K562 (cell line): ENCODE data around the gene STK11. TPM values are rescaled to one million over a fixed set of nuclear protein-coding genes. Genes with fewer than 3 reads are reported as not detected.

ENCODE experiments used
- ATAC-seq: fragments of 200-7000 bp; cut with Tn5 transposase; 3 replicates; pipeline ENCODE4 v1.9.1; 2020; ENCODE audit warnings: moderate library complexity
- BruUV-seq: library from RNA; stranded (reverse); fragments of 400-500 nt; replicated peaks from 2 replicates; lab custom pipeline; 2021; lab: Mats Ljungman, UMichigan
- CTCF ChIA-PET: fragments of 300-600 bp; formaldehyde crosslinking; extraction: SDS; loops from one replicate; lab custom pipeline; 2021; ENCODE audit warnings: low intra/inter-chr PET ratio; lab: Yijun Ruan, JAX
- POLR2A ChIA-PET: fragments of 300-600, 350-650 bp; sonication (Branson Sonifier 250); formaldehyde crosslinking; extraction: SDS; loops from one replicate; lab custom pipeline; 2021; ENCODE audit warnings: antibody characterized with exemption, inconsistent platforms; lab: Yijun Ruan, JAX
- DNase-seq, 4 experiments: peaks; one replicate each; pipeline versions ENCODE4 v3.0.0 to v3.0.0-alpha.2; 2011 to 2018; ENCODE audit warnings: low spot score in 3 of 4, mixed read lengths in 3 of 4; ENCODE audit errors: extremely low read depth in 1 of 4
- FAIRE-seq: peaks from 2 replicates; lab custom pipeline; 2011; peaks lifted over from hg19 to GRCh38; lab: Jason Lieb, UNC
- H2AFZ ChIP-seq: 2 replicates; pipeline ENCODE4 v1.6.0; 2011; ENCODE audit warnings: low read depth, low read length, control low read depth, inconsistent platforms
- H3K27ac ChIP-seq: fragments of 200-600 bp; 3 replicates; pipeline ENCODE4 v1.8.0; 2011; ENCODE audit warnings: low read depth, mild to moderate bottlenecking, control low read depth, inconsistent platforms, low read length, moderate library complexity, mixed read lengths; ENCODE audit errors: extremely low read depth
- H3K27me3 ChIP-seq, 2 experiments: fragments of 300-600 bp in 1 of 2; 2 replicates in 1 of 2; 3 replicates in 1 of 2; pipeline versions ENCODE4 v1.6.0 to v1.8.0; 2011; ENCODE audit warnings: inconsistent platforms in 2 of 2, low read length in 2 of 2, mild to moderate bottlenecking in 1 of 2, mixed read lengths in 1 of 2, moderate library complexity in 1 of 2; ENCODE audit not compliant: control insufficient read depth in 2 of 2, insufficient read depth in 2 of 2
- H3K36me3 ChIP-seq: fragments of 300-600 bp; 3 replicates; pipeline ENCODE4 v1.8.0; 2011; ENCODE audit warnings: mild to moderate bottlenecking, low read length, inconsistent platforms; ENCODE audit not compliant: control insufficient read depth, insufficient read depth
- H3K4me1 ChIP-seq, 2 experiments: fragments of 200-600 bp in 1 of 2; replicated peaks in 1 of 2; 2 replicates in 1 of 2; 3 replicates in 1 of 2; pipeline versions ENCODE4 v1.5.1 to v1.8.0; 2011; ENCODE audit warnings: inconsistent platforms in 2 of 2, low read length in 2 of 2, mild to moderate bottlenecking in 1 of 2, mixed read lengths in 1 of 2, moderate library complexity in 1 of 2; ENCODE audit not compliant: control insufficient read depth in 2 of 2, insufficient read depth in 2 of 2
- H3K4me2 ChIP-seq: 2 replicates; pipeline ENCODE4 v1.6.1; 2011; ENCODE audit warnings: low read length, control low read depth, inconsistent platforms, mixed read lengths; ENCODE audit not compliant: insufficient read depth
- H3K4me3 ChIP-seq: fragments of 200-600 bp; sonication (generic), shearing (Covaris generic); 2 replicates; pipeline ENCODE4 v1.5.1; 2016; ENCODE audit warnings: control low read depth, inconsistent platforms
- H3K79me2 ChIP-seq: fragments of 200-600 bp; 3 replicates; pipeline ENCODE4 v1.8.0; 2011; ENCODE audit warnings: low read length, inconsistent platforms; ENCODE audit not compliant: control insufficient read depth, insufficient read depth
- H3K9ac ChIP-seq, 2 experiments: 2 replicates each; pipeline versions ENCODE4 v1.6.0 to v1.6.1; 2011; ENCODE audit warnings: low read depth in 2 of 2, low read length in 2 of 2, control low read depth in 1 of 2, inconsistent platforms in 1 of 2, mild to moderate bottlenecking in 1 of 2, mixed read lengths in 1 of 2; ENCODE audit not compliant: insufficient read depth in 1 of 2
- H3K9me1 ChIP-seq: one replicate; pipeline ENCODE4 v1.6.0; 2011; ENCODE audit warnings: inconsistent platforms, mild to moderate bottlenecking, low read length, moderate library complexity; ENCODE audit not compliant: control insufficient read depth, insufficient read depth
- H3K9me3 ChIP-seq: replicated peaks from 2 replicates; pipeline ENCODE4 v1.5.1; 2011; ENCODE audit warnings: low read depth, low read length, inconsistent platforms; ENCODE audit not compliant: control insufficient read depth, insufficient read depth
- H4K20me1 ChIP-seq: replicated peaks from 2 replicates; pipeline ENCODE4 v1.6.1; 2011; ENCODE audit warnings: low read length, inconsistent platforms, mixed read lengths; ENCODE audit not compliant: control insufficient read depth, insufficient read depth
- BCOR ChIP-seq: fragments of 450-650 bp; IDR thresholded peaks from 2 replicates; pipeline ENCODE4 v1.6.1; 2016
- ELF4 ChIP-seq: fragments of 450-650 bp; formaldehyde crosslinking; IDR thresholded peaks from 2 replicates; pipeline ENCODE4 v1.4.0; 2022; ENCODE audit warnings: missing genetic modification characterization
- MAZ ChIP-seq, 2 experiments: fragments of 450-650 bp in 1 of 2; sonication (generic) in 1 of 2; formaldehyde crosslinking; IDR thresholded peaks in 1 of 2; conservative IDR thresholded peaks in 1 of 2; 2 replicates each; pipeline versions ENCODE4 v1.4.0 to v1.5.0; 2020; ENCODE audit warnings: mild to moderate bottlenecking in 1 of 2, missing genetic modification reagents in 1 of 2
- RBFOX2 ChIP-seq: fragments of 200-400 bp; formaldehyde crosslinking; IDR thresholded peaks from 2 replicates; pipeline ENCODE4 v1.6.1; 2017; ENCODE audit warnings: low read depth, mild to moderate bottlenecking, low read length, moderate library complexity
- YY1 ChIP-seq, 3 experiments: IDR thresholded peaks; 2 replicates each; pipeline ENCODE4 v1.6.1; 2011; ENCODE audit warnings: low read length in 2 of 3, mild to moderate bottlenecking in 2 of 3, moderate library complexity in 2 of 3, borderline replicate concordance in 1 of 3, control low read depth in 1 of 3, low read depth in 1 of 3; ENCODE audit not compliant: insufficient read depth in 3 of 3, insufficient replicate concordance in 2 of 3, control insufficient read depth in 1 of 3, insufficient read length in 1 of 3; ENCODE audit errors: extremely low read depth in 1 of 3
- WGBS: fragments of 100-300 bp; shearing (Covaris generic); methylation state at CpG from one replicate; pipeline ENCODE4 v1.1.6; 2016; ENCODE audit warnings: low coverage, mixed read lengths; ENCODE audit not compliant: insufficient coverage; ENCODE audit errors: missing lambda C conversion rate; 5-methylcytosine and 5-hydroxymethylcytosine counted together
- in situ Hi-C: fragments of 300-500 bp; cut with MboI; formaldehyde crosslinking; loops from 4 replicates; pipeline ENCODE4 v1.15.0; 2018; ENCODE audit warnings: inconsistent platforms, mixed read lengths
- intact Hi-C: fragments of 100-400 bp; cut with micrococcal nuclease; formaldehyde crosslinking; loops from 2 replicates; pipeline ENCODE4 v1.14.2; 2022
- polyA plus RNA-seq, 8 experiments: library from polyadenylated mRNA; depleted of rRNA in 4 of 8; stranded (reverse) in 5 of 8; unstranded in 3 of 8; fragments of >200 nt; fragmentation: Nextera tagmentation in 2 of 8; fragmentation: Illumina TruSeq in 1 of 8; extraction: Ambion mirVana in 2 of 8; extraction: Trizol in 1 of 8; gene quantifications; 2 replicates each; pipeline versions ENCODE4 v1.2.1 to v1.2.3, GENCODE V29; 2011 to 2014; ENCODE audit warnings: inconsistent platforms in 1 of 8, missing spikeins in 1 of 8
- total RNA-seq, 7 experiments: library from RNA; depleted of rRNA in 6 of 7; stranded (reverse); fragments of >200 nt in 6 of 7; fragmentation: Illumina TruSeq in 2 of 7; extraction: Trizol in 2 of 7; gene quantifications; 2 replicates each; pipeline versions ENCODE4 v1.2.1 to v1.2.3, GENCODE V29; 2011 to 2021; ENCODE audit warnings: low replicate concordance in 1 of 7
- TF ChIP-seq, protein P1 (sequence below), 2 experiments: fragments of 450-650 bp; conservative IDR thresholded peaks; 2 replicates each; pipeline ENCODE4 v1.6.1; 2017; ENCODE audit warnings: mild to moderate bottlenecking in 2 of 2, moderate library complexity in 2 of 2
- TF ChIP-seq, protein P2 (sequence below): sonication (generic); formaldehyde crosslinking; IDR thresholded peaks from 2 replicates; pipeline ENCODE4 v1.8.0; 2022; ENCODE audit warnings: mild to moderate bottlenecking, missing genetic modification reagents

The STK11 gene
- total and polyA plus RNA-seq, 9 of the 15 experiments (the other 6 are each of a cell fraction or from before 2014, with no cell fraction given) = 0.15 to 96.5 (median 31.7) TPM

DNA sequence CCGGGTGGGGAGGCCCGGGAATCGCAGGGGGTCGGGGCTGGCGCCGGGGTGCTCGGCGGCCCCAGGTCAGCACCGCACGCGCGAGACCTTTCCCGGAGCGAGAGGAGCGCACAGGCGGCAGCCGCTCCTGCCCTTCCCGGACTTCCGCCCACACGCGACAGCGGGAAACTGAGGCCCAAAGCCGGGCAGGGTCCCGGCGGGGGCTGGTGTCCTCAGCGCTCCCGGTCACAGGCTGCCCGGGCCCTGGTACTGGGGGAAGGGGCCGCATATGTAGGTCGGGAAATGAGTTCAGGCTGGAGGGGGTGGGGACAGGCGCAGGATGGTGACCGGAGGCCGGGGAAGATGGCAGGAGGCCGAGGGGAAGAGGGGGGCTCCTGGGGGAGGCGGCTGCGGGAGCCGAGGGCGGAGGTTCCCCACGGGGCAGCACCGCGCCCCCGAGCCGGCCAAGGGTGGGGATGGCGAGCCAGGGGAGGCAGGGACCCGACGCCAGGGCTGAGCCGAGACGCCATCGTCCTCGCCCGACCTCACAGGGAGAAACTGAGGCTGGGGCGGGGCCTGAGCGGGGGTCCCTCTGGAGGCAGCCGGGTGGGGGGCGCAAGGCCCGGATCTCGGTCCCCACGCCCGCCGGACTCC, 31.6 kb downstream of the STK11 start:
- ChIA-PET CTCF (no interaction called here), POLR2A (no interaction called here)
- BruUV-seq = no TSS peak
- H3K79me2 ChIP-seq = peaks cover 13% of the 10 kb centered on the region
- in situ Hi-C loops = loop anchor here (25.0 kb wide), 1 partner anchor 475 kb away; the partner anchor contains the start of gene MISP
- H3K36me3 ChIP-seq = peaks cover 35% of the 10 kb centered on the region; the same call in 1 of the 3 replicates
- H3K9me1 ChIP-seq = no peaks in the 10 kb centered on the region
- peak overlapping the region; percentile 61; the same call in 2 of the 3 replicates for H3K27ac ChIP-seq
- peak overlapping the region; percentile 64 to 94 for H3K9ac ChIP-seq
- H3K4me3 ChIP-seq = peak overlapping the region; percentile 55
- DNase-seq (peak in 3 of 4 experiments; percentile 41 to 54 (median 52)), ATAC-seq (no peak), FAIRE-seq (no peak)
- peak overlapping the region; percentile 70 for H3K4me2 ChIP-seq
- no peaks in the 10 kb centered on the region for H3K9me3 ChIP-seq
- H3K27me3 ChIP-seq = no peaks in the 10 kb centered on the region
- H2AFZ ChIP-seq = peak overlapping the region; percentile 40; the same call in 1 of the 2 replicates
- intact Hi-C loops = loop anchor here (2.0 kb wide), 1 partner anchor 16 kb away; no protein-coding TSS in a partner anchor
- 0% methylated on average over 15 of the region's 60 CpGs for WGBS
- H3K4me1 ChIP-seq = peaks cover 18 to 98% of the 10 kb centered on the region in 2 experiments
- H4K20me1 ChIP-seq = no peaks in the 10 kb centered on the region
- 0 out of 2 replicates have a peak, but pooled peaks have one; percentile 45 for TF ChIP-seq RBFOX2
- TF ChIP-seq, protein P1, sequence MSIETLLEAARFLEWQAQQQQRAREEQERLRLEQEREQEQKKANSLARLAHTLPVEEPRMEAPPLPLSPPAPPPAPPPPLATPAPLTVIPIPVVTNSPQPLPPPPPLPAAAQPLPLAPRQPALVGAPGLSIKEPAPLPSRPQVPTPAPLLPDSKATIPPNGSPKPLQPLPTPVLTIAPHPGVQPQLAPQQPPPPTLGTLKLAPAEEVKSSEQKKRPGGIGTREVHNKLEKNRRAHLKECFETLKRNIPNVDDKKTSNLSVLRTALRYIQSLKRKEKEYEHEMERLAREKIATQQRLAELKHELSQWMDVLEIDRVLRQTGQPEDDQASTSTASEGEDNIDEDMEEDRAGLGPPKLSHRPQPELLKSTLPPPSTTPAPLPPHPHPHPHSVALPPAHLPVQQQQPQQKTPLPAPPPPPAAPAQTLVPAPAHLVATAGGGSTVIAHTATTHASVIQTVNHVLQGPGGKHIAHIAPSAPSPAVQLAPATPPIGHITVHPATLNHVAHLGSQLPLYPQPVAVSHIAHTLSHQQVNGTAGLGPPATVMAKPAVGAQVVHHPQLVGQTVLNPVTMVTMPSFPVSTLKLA (conservative IDR thresholded peaks at IDR 0.05) = no peak
- peak; percentile 37 to 41; a peak in 1 of 4 replicates for TF ChIP-seq MAZ (CRISPR knock-in tag; conservative IDR thresholded peaks at IDR 0.05 in 1 of 2, IDR thresholded peaks at IDR 0.05 in 1 of 2)
- TF ChIP-seq, protein P2, sequence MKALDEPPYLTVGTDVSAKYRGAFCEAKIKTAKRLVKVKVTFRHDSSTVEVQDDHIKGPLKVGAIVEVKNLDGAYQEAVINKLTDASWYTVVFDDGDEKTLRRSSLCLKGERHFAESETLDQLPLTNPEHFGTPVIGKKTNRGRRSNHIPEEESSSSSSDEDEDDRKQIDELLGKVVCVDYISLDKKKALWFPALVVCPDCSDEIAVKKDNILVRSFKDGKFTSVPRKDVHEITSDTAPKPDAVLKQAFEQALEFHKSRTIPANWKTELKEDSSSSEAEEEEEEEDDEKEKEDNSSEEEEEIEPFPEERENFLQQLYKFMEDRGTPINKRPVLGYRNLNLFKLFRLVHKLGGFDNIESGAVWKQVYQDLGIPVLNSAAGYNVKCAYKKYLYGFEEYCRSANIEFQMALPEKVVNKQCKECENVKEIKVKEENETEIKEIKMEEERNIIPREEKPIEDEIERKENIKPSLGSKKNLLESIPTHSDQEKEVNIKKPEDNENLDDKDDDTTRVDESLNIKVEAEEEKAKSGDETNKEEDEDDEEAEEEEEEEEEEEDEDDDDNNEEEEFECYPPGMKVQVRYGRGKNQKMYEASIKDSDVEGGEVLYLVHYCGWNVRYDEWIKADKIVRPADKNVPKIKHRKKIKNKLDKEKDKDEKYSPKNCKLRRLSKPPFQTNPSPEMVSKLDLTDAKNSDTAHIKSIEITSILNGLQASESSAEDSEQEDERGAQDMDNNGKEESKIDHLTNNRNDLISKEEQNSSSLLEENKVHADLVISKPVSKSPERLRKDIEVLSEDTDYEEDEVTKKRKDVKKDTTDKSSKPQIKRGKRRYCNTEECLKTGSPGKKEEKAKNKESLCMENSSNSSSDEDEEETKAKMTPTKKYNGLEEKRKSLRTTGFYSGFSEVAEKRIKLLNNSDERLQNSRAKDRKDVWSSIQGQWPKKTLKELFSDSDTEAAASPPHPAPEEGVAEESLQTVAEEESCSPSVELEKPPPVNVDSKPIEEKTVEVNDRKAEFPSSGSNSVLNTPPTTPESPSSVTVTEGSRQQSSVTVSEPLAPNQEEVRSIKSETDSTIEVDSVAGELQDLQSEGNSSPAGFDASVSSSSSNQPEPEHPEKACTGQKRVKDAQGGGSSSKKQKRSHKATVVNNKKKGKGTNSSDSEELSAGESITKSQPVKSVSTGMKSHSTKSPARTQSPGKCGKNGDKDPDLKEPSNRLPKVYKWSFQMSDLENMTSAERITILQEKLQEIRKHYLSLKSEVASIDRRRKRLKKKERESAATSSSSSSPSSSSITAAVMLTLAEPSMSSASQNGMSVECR (CRISPR knock-in tag) = peak; percentile 29; the same call in 1 of the 2 replicates
- 0 out of 2 replicates have a peak, but pooled peaks have one; percentile 13 for TF ChIP-seq ELF4
- peak in 1 of 3 experiments; percentile 22 for TF ChIP-seq YY1 (IDR thresholded peaks at IDR 0.05; ENCODE audit: borderline replicate concordance in 1 of 3, control insufficient read depth in 1 of 3, extremely low read depth in 1 of 3, insufficient read depth in 3 of 3, insufficient read length in 1 of 3, insufficient replicate concordance in 2 of 3, low read depth in 1 of 3, low read length in 2 of 3)
- TF ChIP-seq BCOR = 0 out of 2 replicates have a peak, but pooled peaks have one; percentile 19
